Stimulated activated CD4-positive, alpha-beta T cell treated with anti-CD3 and anti-CD28 coated beads, Interleukin-12 subunit alpha, Interleukin-12 subunit beta, amount 100 ng/mL, for 48 hours (primary cell): Measurements from ENCODE around the gene PLSCR3.

Experiments used
- DNase-seq, 3 donors: peaks; one replicate each; pipeline ENCODE4 v3.0.0-alpha.2; 2020; ENCODE audit warnings: low read depth in 2 of 3, low spot score in 1 of 3

PLSCR3 gene

DNA sequence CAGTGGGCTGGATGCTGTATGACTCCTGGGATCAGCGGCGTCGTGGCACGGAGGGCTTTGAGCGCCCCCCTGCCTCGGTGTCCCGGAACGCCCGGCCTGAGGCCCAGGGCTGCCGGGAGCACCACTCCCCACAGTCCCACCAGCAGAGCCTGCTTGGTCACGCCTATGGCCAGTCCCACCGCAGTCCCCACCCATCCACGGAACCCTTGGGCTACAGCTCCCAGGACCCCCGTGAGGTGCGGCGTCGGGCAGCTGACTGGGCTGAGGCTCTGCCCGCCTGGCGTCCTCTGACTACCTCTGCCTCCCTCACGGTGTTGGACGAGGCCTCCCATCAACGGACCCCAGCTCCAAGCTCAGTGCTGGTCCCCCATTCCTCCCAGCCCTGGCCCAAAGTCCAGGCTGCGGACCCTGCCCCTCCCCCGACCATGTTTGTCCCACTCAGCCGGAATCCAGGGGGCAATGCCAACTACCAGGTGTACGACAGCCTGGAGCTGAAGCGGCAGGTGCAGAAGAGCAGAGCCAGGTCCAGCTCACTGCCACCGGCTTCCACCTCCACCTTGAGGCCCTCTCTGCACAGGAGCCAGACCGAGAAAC is 32.7 kb upstream of the PLSCR3 start:
- DNase-seq, result no peak

DNA sequence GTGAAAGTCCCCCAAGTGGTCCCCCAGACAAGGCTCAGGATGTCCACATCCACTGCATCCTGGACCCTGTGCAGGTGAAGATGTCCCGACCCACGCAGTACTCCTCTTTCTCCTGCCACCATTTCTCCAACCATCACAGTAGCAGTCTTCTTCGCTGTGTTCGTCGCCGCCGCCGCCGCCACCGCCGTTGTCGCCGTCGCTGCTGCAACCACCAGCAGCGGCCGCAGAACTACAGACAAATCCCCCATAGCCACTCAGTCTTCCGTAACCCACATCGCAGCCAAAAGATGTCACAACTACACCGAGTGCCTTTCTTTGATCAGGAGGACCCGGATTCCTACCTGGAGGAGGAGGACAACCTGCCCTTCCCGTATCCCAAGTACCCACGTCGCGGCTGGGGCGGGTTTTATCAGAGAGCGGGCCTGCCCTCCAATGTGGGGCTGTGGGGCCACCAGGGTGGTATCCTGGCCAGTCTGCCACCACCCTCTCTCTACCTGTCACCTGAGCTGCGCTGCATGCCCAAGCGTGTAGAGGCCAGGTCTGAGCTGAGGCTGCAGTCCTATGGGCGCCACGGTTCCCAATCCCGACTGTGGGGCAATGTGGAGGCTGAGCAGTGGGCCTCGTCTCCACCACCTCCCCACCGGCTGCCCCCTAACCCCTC is 32.0 kb upstream of the PLSCR3 start:
- DNase-seq, result no peak

DNA sequence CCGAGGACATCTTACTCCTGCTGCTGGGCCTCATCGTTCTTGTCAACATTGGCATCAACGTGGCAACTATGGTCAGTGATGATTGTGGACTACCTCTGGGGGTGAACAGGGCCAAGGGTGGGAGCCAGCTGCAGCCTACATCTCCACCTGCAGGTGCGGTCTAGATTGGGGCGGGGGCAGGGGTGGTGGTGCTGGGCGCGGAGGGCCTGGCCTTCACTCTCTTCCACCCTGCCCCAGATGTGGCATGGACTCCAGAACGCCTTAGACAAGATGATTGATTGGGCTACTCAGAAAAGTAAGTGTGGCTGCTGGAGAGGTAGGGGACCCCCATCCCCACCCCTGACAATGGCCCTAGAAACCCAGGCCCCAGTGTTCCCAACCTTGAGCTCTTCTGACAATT is 31.4 kb upstream of the PLSCR3 start:
- no peak for DNase-seq

DNA sequence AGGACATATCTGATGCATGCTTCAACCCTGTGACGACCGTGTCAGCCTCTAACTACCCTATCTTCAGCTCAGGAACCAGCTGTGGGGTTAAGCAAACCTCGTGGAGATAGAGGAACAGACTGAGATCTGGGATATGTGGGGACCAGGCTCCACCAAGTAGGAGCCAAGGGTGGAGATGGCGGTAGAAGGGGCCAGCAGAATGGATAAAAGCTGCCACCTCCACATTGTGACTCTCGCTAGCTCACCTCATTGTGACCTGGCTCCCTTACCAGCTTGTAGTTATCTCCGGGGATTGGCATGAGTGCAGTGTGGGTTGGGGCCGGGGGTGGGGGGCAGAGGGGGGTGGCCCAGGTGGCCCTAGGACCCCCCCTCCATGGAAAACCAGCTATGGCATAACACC is 31.0 kb upstream of the PLSCR3 start, which contains the start of gene SPEM2:
Gene SPEM2, plus strand, starts transcription at position 301 of the 400 bp plus-strand sequence. Its CDS starts 73 bp downstream, at position 374.
- no peak for DNase-seq

DNA sequence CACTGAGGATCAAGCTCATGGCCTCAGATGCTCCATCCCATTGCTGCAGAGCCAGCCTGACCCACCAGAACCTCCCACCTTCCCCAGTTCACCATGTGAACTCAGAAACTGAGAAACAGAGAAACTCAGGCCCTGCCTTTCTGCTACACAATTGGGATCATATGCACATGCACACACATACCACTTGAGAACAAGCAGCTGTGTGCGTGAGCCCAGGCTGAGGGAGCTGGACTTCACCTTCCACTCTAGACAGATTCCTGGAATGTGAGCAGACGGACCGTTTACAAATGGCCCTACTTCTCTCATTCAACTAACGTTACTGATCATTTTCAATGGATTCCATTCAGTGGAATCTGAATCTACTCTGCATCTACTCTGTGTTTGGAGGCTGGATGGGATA is 29.4 kb upstream of the PLSCR3 start:
- DNase-seq, result no peak

DNA sequence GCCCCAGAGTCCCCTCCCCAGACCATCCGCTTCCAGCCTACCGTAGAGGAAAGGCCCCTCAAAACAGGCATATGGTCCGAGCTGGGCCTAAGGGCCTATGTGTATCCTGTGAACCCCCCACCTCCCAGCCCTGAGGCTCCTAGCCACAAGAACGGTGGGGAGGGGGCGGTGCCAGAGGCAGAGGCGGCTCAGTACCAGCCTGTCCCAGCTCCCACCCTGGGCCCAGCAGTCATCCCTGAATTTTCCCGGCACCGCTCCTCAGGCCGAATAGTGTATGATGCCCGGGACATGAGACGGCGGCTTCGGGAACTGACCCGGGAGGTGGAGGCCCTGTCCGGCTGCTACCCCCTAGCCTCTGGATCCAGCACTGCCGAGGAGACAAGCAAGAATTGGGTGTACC is 26.9 kb upstream of the PLSCR3 start:
- no peak for DNase-seq

DNA sequence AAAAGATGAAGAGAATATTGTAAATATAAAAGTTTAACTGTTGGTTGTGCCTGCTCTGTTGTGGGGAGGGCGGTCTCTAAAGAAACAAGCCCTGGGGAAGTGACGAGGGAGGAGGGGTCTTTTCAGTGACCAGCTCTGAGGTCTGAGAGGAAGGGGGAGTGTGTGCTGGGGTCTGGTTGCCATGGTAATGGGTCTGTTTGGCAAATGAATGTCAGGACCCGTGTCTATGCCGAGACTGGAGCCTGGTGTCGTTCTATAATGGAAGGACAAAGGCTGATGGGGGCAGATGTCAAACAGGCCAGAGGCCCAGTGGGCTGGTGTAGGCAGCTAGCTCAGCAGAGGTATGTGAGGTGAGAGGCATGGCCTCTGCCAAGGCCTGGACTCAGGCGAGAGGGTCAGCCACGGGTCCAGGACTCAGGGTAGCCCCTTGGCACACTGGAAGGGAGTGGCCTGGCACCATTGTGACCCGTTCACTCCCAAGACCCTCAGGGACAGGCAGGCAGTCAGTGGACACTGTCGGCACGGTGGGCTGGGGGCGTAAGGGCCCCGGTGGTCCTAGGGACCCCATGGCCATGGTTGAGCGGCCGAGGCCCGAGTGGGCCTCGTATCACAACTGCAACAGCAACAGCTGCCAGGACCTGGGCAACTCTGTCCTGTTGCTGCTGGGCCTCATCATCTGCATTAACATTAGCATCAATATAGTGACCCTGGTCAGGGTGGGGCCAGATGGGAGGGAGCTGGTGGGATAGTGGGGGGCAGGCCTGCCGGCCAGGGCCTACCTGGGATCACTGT is 25.7 kb upstream of the PLSCR3 start, which contains the start of gene SPEM1:
Gene SPEM1, plus strand, starts transcription at position 506 of the 792 bp plus-strand sequence. Its CDS starts 61 bp downstream, at position 567.
- no peak for DNase-seq

DNA sequence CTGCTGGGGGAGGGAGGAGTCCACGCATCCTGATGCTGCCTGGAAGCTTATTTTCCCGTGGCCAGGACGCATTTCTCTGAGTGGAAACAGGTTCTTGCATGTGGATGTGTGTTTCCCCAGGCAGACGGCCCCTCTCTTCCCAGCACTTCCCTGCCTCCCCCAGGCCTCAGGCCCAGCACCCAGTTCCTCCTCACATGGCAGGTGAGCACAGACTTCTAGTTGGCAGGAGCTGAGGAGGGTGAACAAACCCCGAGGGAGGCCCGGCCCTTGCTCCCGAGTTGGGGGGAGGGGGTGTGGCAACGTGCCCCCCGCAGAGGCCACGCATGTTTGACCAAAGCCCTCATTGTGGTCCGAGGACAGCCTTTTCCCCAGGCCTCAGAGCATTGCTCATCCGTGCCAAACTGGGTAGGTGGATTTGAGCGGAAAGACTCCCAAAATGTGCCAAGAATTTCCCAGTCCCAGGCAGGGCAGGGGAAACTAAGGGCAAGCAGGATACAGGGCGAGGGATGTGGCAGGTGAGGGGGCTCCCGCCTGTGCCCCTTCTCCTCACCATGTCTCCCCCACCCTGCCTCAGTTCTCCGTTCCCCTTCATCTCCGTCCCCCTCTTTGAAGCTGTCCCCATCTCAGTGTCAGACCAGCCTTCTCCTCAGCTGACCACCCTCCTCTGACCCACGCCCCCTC is 24.3 kb upstream of the PLSCR3 start:
- no peak for DNase-seq

DNA sequence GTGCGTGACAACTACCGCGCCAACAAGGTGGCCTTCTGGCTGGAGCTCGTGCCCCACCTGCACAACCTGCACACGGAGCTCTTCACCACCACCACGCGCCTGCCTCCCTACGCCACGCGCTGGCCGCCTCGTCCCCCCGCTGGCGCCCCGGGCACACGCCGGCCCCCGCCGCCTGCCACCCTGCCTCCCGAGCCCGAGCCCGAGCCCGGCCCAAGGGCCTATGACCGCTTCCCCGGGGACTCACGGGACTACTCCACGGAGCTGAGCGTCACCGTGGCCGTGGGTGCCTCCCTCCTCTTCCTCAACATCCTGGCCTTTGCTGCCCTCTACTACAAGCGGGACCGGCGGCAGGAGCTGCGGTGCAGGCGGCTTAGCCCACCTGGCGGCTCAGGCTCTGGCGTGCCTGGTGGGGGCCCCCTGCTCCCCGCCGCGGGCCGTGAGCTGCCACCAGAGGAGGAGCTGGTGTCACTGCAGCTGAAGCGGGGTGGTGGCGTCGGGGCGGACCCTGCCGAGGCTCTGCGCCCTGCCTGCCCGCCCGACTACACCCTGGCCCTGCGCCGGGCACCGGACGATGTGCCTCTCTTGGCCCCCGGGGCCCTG is 22.8 kb upstream of the PLSCR3 start:
- no peak for DNase-seq

DNA sequence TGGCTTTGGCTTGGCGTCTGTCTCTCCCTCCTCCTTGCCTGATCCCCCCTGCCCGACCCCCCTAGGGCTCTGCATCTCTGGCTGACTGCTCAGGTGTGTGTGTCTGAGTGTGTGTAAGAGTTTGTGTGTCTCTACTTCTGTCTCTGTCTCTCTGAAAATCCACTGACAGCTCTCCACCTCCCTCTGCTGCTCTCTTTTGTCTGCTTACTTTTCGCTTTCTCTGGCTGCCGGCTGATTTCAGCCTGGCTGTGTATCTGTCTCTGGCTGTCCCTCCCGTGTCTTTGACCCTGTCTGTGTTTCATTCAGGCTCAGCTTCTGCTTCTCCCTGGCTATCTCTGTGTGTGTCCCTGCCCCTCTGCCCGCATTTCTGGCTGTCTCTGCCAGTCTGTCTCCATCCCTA is 22.0 kb upstream of the PLSCR3 start:
- DNase-seq, result no peak

DNA sequence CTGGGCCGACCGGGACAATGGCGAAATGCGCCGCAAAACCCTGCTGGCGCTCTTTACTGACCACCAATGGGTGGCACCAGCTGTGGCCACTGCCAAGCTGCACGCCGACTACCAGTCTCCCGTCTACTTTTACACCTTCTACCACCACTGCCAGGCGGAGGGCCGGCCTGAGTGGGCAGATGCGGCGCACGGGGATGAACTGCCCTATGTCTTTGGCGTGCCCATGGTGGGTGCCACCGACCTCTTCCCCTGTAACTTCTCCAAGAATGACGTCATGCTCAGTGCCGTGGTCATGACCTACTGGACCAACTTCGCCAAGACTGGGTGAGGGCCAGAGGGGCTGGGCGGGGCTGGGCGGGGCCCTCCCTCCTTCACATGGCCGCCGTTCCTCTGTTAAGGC is 21.5 kb upstream of the PLSCR3 start:
- no peak for DNase-seq

DNA sequence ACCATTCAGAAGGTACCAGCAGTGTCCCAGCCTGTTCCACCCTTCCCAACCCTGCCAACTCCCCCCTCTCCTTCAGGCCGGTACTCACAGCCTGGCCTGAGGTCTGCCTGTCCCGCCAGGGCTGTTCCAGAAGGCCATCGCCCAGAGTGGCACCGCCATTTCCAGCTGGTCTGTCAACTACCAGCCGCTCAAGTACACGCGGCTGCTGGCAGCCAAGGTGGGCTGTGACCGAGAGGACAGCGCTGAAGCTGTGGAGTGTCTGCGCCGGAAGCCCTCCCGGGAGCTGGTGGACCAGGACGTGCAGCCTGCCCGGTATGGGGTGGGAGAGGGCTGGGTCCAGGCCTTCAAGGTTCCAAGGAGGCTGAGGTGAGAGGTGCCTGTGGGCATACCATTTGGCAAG is 20.5 kb upstream of the PLSCR3 start:
- no peak for DNase-seq

DNA sequence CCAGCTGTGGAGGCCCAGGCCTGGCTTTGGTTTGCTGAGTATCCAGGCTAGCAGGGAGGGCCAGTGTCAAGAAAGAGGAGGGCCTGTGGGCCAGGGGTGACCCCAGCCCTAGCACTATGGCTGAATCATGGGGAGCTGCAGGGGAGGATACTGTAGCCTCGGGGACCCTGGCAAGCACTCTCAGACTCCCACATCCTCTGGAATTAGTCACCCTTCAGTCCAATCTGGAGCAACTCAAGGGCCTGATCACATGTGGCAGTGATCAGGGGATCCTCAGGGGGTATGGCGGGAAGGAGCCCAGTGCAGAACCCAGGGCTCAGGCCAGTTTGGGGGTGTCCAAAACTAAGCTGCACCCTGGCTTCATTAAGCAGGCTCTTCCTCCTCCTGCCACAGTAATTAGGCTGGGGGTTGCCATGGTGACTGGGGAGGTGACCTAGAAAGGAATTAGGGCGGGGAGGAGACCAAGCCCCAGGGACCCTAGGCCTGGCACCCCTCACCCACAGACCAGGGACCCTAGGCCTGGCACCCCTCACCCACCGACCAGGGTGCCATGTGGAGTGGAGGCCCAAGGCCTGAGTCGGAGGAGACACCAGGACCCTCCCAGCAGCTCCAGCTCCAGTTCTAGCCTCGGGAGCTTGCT is 19.1 kb upstream of the PLSCR3 start:
- DNase-seq, result no peak

DNA sequence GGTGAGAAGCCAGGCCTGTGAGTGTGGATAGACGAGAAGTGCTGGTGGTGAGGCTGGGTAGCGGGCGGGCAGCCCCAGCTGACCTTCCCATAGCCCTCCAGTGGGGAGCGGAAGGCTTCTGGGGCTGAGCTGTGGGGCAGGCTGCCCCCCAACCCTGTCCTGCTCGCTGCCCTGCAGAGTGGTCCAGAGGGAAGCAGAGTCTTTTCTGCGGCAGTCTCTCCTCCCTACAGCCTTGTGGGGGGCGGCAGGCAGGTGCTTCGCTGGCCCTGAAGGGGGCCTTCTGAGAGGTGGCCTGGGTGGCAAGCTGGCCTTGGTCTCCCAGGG is 17.1 kb upstream of the PLSCR3 start:
- DNase-seq, result no peak

DNA sequence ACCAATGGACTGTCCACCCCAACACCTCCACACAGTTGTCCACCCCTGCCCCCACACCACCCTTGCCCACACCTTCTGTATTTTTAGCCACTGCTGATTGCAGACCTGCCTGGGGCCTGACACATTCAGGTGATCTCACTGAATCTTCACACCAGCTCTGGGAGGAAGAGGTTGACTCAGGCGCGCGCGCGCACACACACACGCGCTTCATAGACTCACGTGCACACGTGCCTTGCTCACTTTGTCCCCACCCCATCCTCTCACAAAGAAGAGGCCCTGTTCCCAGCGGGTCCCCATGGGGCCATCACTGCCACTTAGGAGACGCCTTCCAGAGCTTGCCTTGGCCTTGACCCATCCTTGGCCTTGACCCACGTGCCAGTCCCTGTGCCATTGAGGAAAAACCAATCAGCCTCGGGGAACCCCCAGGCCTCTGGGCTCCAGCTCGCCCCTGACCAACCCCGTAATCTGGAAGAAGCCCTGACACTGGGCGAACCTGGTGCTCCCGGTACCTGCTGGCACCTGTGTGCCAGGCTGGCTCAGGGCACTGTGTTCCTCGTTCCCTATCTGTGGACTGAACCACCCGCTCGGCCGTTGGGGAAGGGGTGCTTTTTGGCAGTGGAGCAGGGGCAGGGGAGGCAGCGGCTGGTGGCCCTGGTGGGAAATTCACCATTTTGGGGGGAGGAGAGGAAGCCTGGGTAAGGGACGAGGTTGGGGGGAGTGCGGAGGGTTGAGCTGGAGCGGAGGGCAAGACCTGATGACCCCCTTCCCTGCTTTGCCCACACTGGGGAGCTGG is 16.5 kb upstream of the PLSCR3 start:
- DNase-seq, result no peak

DNA sequence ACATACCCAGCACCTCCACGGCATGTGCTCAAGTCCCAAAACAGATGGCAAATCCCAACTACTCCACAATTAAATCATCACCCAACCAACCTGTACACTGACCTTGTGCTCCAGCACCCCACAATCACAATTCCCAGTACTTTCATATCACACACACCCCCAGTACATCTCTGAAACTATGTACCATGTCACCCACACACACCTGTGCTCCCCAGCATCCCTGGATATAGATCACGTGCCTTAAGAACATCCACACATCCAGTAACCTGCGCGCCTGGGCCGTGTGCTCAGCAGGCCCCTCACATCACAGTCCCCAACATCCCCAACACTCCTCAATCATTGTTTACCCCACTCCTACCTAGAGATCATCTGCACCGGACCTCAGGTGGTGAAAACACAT is 15.4 kb upstream of the PLSCR3 start:
- DNase-seq, result no peak

DNA sequence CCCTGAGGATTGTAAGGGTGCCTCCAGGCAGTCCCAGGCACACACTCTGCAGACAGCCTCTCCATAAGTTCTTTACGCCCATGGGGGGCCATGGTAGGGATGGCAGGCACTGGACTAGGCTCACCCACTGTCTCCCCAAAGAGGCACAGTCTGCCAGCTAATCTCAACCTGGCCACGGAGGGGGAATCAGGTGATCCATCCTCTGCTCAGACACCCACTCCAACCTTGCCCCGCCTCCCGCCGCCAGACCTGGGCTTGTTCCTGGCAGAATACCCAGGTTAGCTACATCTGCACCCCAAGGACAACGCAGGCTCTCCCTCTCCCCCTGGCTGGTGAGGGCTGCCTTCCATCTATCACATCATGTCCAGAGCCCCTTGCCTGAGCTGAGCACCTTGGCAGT is 14.5 kb upstream of the PLSCR3 start:
- DNase-seq, result no peak

DNA sequence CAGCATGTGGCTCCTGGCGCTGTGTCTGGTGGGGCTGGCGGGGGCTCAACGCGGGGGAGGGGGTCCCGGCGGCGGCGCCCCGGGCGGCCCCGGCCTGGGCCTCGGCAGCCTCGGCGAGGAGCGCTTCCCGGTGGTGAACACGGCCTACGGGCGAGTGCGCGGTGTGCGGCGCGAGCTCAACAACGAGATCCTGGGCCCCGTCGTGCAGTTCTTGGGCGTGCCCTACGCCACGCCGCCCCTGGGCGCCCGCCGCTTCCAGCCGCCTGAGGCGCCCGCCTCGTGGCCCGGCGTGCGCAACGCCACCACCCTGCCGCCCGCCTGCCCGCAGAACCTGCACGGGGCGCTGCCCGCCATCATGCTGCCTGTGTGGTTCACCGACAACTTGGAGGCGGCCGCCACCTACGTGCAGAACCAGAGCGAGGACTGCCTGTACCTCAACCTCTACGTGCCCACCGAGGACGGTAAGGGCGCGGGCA is 14.0 kb upstream of the PLSCR3 start:
- DNase-seq, result no peak

DNA sequence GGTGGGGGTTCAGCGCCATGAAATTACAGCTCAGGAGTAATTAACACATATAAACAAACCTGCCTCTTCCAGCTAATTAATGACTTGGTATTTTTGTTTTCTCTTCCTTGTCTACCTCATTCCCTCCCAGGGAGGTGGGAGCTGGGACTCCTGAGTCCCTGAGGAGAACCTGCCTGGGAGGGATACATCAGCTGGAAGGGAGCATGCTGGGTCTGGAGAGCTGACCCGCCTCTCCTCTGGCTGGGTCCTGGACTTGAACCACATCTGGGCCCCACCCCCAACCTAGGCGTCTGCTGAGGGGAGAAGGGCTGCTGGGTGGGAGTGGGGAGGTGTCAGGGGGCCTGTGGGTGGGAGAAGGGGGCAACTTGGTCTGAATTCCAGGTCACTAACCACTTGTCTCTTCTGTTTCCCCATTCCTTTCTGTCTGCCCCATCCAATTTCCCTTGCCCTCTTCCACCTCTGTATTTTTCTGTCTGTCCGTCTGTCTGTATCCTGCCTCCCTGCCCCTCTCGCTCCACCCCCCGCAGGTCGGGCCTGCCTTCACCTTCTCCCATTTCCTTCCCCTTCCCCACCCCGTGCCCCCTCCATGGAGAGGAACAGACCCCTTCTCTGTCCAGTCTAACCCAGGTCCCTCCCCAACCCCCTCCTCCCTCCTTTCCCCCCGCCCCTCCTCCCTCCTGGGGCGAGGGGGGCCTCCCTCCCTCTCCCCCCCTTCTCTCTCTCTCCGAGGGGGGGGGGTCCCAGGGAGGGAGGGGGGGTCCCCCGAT is 13.3 kb upstream of the PLSCR3 start, which contains the start of gene NLGN2:
Gene NLGN2, plus strand, starts transcription at position 361 of the 767 bp plus-strand sequence. CDS start 411 bp downstream, outside the sequence.
- DNase-seq, result no peak
